Transverse colon (tissue), 4 donors: Measurements from ENCODE around the gene KRTAP23-1. TPM values are rescaled to one million over a fixed set of nuclear protein-coding genes. Genes with fewer than 3 reads are reported as not detected.

Experiments used
- DNase-seq: peaks from one replicate; pipeline ENCODE4 v3.0.0-alpha.2; 2019
- H3K27ac ChIP-seq, 4 donors: fragments of 200-600 bp; sonication (generic); 2 replicates each; pipeline ENCODE4 v1.5.1; 2016 to 2018; ENCODE audit warnings: inconsistent platforms in 4 of 4
- H3K27me3 ChIP-seq: fragments of 200-600 bp; sonication (generic); 2 replicates; pipeline ENCODE4 v1.5.1; 2017; ENCODE audit warnings: inconsistent platforms
- H3K36me3 ChIP-seq, 4 donors: fragments of 200-600 bp; sonication (generic); 2 replicates each; pipeline ENCODE4 v1.5.1; 2017 to 2019; ENCODE audit warnings: inconsistent platforms in 4 of 4
- H3K4me1 ChIP-seq, 4 donors: fragments of 200-600 bp; sonication (generic); 2 replicates each; pipeline ENCODE4 v1.5.1; 2017 to 2020; ENCODE audit warnings: inconsistent platforms in 4 of 4
- H3K4me3 ChIP-seq, 4 donors: fragments of 200-600 bp; sonication (generic); 1 replicate in 1 of 4; 2 replicates in 3 of 4; pipeline versions ENCODE4 v1.5.1 to v1.6.1; 2017 to 2019; ENCODE audit warnings: inconsistent platforms in 4 of 4
- H3K9me3 ChIP-seq, 2 donors: fragments of 200-600 bp; sonication (generic); 2 replicates each; pipeline ENCODE4 v1.5.1; 2017 to 2019; ENCODE audit warnings: inconsistent platforms in 2 of 2
- EP300 ChIP-seq: sonication (generic); formaldehyde crosslinking; IDR thresholded peaks from one replicate; pipeline ENCODE4 v1.6.1; 2017; ENCODE audit warnings: antibody characterized with exemption, low read depth
- POLR2A ChIP-seq: fragments of 450-650 bp; IDR thresholded peaks from one replicate; pipeline ENCODE4 v1.6.1; 2016; ENCODE audit warnings: antibody characterized with exemption, mild to moderate bottlenecking, moderate library complexity
- POLR2AphosphoS5 ChIP-seq, 3 donors: sonication (generic); formaldehyde crosslinking; IDR thresholded peaks; one replicate each; pipeline ENCODE4 v1.6.1; 2016; ENCODE audit warnings: antibody characterized with exemption in 3 of 3
- WGBS, 2 donors: methylation state at CpG; one replicate each; pipeline ENCODE4 v1.1.5; 2018; ENCODE audit warnings: low coverage in 1 of 2; 5-methylcytosine and 5-hydroxymethylcytosine counted together
- in situ Hi-C, 4 donors: fragments of 200-750 bp; cut with MboI; loops; one replicate each; pipeline versions ENCODE4 v1.15.0 to v1.15.1; 2017; ENCODE audit warnings: low sequenced_read_pairs in 3 of 4, low pct_ligation_motif_present in 1 of 4, low pct_unique_long_range_greater_than_20kb in 1 of 4
- intact Hi-C: fragments of 100-400 bp; cut with DNase I; formaldehyde crosslinking; loops from one replicate; pipeline ENCODE4 v1.15.1; 2023; ENCODE audit warnings: low total_unique reads
- total RNA-seq, 4 donors: library from RNA; depleted of rRNA; stranded (reverse); fragments of >200 nt; gene quantifications; one replicate each; pipeline ENCODE4 v1.1.0, GENCODE V29; 2016
- TF ChIP-seq, protein P1 (sequence below), 5 experiments: fragments of 200-600 bp in 3 of 5; fragments of 450-650 bp in 2 of 5; sonication (generic) in 3 of 5; IDR thresholded peaks; 1 replicate in 2 of 5; 2 replicates in 3 of 5; pipeline ENCODE4 v1.5.1; 2016 to 2017; ENCODE audit warnings: antibody characterized with exemption in 5 of 5, inconsistent platforms in 3 of 5, mild to moderate bottlenecking in 2 of 5, moderate library complexity in 1 of 5

The KRTAP23-1 gene
- total RNA-seq, 4 donors from 2014 or later = not detected

GRCh38 chr21:30337772-30338171, 10.6 kb downstream of the KRTAP23-1 start:
- H3K4me3 ChIP-seq = no peak overlapping the region
- in situ Hi-C loops (loop anchor here in 2 of 4 donors (25.0 kb wide), 2 partner anchors 100 to 750 kb away; no protein-coding TSS in a partner anchor), intact Hi-C loops (no loop called here)
- H3K27ac ChIP-seq = no peak overlapping the region
- H3K9me3 ChIP-seq = no peaks in the 10 kb centered on the region
- H3K36me3 ChIP-seq = no peaks in the 10 kb centered on the region
- no peaks in the 10 kb centered on the region for H3K27me3 ChIP-seq
- no peaks in the 10 kb centered on the region for H3K4me1 ChIP-seq
- DNase-seq = no peak
- TF ChIP-seq, protein P1, sequence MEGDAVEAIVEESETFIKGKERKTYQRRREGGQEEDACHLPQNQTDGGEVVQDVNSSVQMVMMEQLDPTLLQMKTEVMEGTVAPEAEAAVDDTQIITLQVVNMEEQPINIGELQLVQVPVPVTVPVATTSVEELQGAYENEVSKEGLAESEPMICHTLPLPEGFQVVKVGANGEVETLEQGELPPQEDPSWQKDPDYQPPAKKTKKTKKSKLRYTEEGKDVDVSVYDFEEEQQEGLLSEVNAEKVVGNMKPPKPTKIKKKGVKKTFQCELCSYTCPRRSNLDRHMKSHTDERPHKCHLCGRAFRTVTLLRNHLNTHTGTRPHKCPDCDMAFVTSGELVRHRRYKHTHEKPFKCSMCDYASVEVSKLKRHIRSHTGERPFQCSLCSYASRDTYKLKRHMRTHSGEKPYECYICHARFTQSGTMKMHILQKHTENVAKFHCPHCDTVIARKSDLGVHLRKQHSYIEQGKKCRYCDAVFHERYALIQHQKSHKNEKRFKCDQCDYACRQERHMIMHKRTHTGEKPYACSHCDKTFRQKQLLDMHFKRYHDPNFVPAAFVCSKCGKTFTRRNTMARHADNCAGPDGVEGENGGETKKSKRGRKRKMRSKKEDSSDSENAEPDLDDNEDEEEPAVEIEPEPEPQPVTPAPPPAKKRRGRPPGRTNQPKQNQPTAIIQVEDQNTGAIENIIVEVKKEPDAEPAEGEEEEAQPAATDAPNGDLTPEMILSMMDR (IDR thresholded peaks at IDR 0.05) = no peak
- TF ChIP-seq POLR2AphosphoS5 (IDR thresholded peaks at IDR 0.05) (no peak), POLR2A (no peak), EP300 (no peak)

DNA sequence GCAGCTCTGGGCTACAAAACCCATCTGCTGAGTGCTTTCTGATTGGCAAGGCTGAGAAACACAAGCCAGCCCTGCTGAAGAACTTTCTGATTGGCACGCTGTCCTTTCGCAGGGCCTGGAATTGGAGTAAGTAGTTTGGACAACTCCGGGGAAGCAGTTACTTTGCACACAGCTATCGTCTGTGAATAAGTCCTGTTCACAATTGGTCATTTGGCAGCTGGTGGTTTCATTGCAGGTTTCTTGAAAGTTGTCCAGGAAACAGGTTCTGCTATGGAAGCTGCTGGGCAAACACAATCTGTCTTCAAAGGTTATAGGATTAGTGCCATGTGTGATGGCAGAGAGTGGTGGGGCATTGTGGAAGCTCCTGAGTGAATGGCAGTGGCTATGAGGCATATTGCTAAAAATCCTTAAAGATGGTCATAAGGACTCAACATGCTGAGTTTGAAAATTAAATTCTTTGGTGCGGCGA, 11.1 kb downstream of the KRTAP23-1 start, which contains the start of gene KRTAP27-1:
TSS of gene KRTAP27-1 (minus strand) at position 419 of the 469 bp plus-strand sequence. CDS start at position 393, 26 bp downstream.
- in situ Hi-C loops = loop anchor here in 2 of 4 donors (25.0 kb wide), 2 partner anchors 100 to 750 kb away; no protein-coding TSS in a partner anchor
- no peak within 1 kb of the TSS for H3K4me3 ChIP-seq
- no peaks in the 10 kb centered on the region for H3K27me3 ChIP-seq
- no peaks in the 10 kb centered on the region for H3K36me3 ChIP-seq
- no peaks in the 10 kb centered on the region for H3K9me3 ChIP-seq
- 76 to 100% methylated on average over 2 to 6 of the region's 6 CpGs for WGBS, 2 donors
- intact Hi-C loops = no loop called here
- TF ChIP-seq POLR2AphosphoS5 (IDR thresholded peaks at IDR 0.05) = no peak
- TF ChIP-seq EP300 = no peak
- no peak for TF ChIP-seq POLR2A
- TF ChIP-seq, protein P1 (IDR thresholded peaks at IDR 0.05) = no peak
- DNase-seq = no peak
- no peak within 1 kb of the TSS for H3K27ac ChIP-seq
- H3K4me1 ChIP-seq = no peaks in the 10 kb centered on the region

GRCh38 chr21:30336596-30336995, 11.8 kb downstream of the KRTAP23-1 start:
- TF ChIP-seq EP300 (no peak), POLR2AphosphoS5 (IDR thresholded peaks at IDR 0.05) (no peak), POLR2A (no peak)
- TF ChIP-seq, protein P1 (IDR thresholded peaks at IDR 0.05) = no peak
- intact Hi-C loops (no loop called here), in situ Hi-C loops (loop anchor here in 2 of 4 donors (25.0 kb wide), 2 partner anchors 99 to 751 kb away; no protein-coding TSS in a partner anchor)
- Histone ChIP-seq H3K27me3 (no peaks in the 10 kb centered on the region), H3K27ac (no peak overlapping the region), H3K4me3 (no peak overlapping the region), H3K9me3 (no peaks in the 10 kb centered on the region), H3K4me1 (no peaks in the 10 kb centered on the region), H3K36me3 (no peaks in the 10 kb centered on the region)
- 57 to 70% methylated on average over 2 of the region's 2 CpGs for WGBS, 2 donors
- DNase-seq = no peak

- H3K4me3 ChIP-seq = no peak overlapping the region
- H3K9me3 ChIP-seq = no peaks in the 10 kb centered on the region
- H3K27ac ChIP-seq = no peak overlapping the region
- 68 to 84% methylated on average over 3 of the region's 3 CpGs for WGBS, 2 donors
- intact Hi-C loops (no loop called here), in situ Hi-C loops (loop anchor here in 2 of 4 donors (25.0 kb wide), 2 partner anchors 96 to 754 kb away; no protein-coding TSS in a partner anchor)
- DNase-seq = no peak
- H3K36me3 ChIP-seq = no peaks in the 10 kb centered on the region
- no peaks in the 10 kb centered on the region for H3K27me3 ChIP-seq
- no peak for TF ChIP-seq POLR2A
- no peak for TF ChIP-seq EP300
- TF ChIP-seq, protein P1 (IDR thresholded peaks at IDR 0.05) = no peak
- no peak for TF ChIP-seq POLR2AphosphoS5 (IDR thresholded peaks at IDR 0.05)
- no peaks in the 10 kb centered on the region for H3K4me1 ChIP-seq
These were observed 14.7 kb downstream of the KRTAP23-1 start for GRCh38 chr21:30333736-30334135.
